C4-2B (cell line): ENCODE data around the gene TRIO.

ENCODE experiments used
- H3K27ac ChIP-seq: fragments of 450-650 bp; 2 replicates; pipeline ENCODE4 v1.5.1; 2017
- CTCF ChIP-seq: fragments of 450-650 bp; conservative IDR thresholded peaks from 2 replicates; pipeline ENCODE4 v1.5.1; 2017; ENCODE audit warnings: mild to moderate bottlenecking
- ZFX ChIP-seq: fragments of 450-650 bp; IDR thresholded peaks from 2 replicates; pipeline ENCODE4 v1.6.1; 2017

TRIO gene

DNA sequence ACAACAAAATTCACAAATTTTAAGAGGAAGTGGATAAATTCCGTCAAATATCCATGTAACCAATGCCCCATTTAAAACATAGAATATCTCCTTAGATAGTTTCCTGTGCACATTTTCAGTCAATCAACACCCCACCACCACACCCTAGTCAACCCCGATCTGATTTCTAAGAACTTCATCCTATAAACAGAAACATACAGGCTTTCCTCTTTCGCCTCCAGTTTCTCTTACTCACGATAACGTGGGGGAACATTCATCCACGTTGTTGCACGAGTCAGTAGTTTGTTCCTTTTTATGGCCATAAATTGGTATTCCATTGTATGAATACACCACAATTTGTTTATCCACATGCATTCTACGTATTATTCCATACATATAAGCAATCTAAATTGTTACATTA lies 35.6 kb upstream of the TRIO start:
- H3K27ac ChIP-seq: no peak overlapping the region

GRCh38 chr5:14108170-14108996 lies 34.8 kb upstream of the TRIO start:
- TF ChIP-seq ZFX: no peak
- peak; percentile 54 for TF ChIP-seq CTCF
- no peak overlapping the region for H3K27ac ChIP-seq

More for the DNA sequence above, 35.6 kb upstream of the TRIO start:
- no peak for TF ChIP-seq ZFX
- no peak for TF ChIP-seq CTCF

DNA sequence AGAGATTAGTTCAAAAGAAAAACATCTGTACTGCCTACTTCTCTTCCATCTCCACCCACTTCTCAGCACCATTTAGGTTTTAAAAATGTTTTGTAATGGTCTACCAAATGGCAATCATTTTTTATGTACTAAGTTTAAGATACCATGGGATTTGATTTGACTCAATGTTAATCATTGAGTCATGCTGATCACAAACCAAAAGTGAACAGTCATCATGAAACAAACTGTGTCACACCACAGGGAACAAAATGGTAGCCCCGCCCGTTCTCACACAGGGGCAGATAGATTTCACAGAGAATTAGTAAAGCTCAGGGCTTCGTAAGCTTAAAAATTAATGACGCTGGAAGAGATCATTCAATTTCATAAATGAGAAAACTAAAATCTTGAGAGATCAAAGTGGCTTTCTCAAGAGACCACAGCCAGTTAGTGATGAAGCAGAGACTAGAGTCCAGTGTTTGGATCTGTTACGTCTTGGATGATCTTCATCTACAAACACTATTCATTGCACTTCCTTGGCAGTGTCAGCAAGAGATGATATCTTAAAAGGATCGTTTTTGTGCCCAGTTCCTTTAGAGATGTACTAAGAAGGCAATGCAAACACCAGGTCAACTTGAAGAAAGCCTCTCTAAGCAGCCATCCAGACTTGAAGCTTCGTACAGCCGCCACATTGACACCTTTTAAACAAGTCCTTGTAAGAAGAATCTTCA lies 33.9 kb upstream of the TRIO start:
- TF ChIP-seq CTCF (no peak), ZFX (no peak)
- H3K27ac ChIP-seq: no peak overlapping the region

- TF ChIP-seq CTCF (no peak), ZFX (no peak)
- no peak overlapping the region for H3K27ac ChIP-seq
Measured at GRCh38 chr5:14109771-14110170, 33.4 kb upstream of the TRIO start.

DNA sequence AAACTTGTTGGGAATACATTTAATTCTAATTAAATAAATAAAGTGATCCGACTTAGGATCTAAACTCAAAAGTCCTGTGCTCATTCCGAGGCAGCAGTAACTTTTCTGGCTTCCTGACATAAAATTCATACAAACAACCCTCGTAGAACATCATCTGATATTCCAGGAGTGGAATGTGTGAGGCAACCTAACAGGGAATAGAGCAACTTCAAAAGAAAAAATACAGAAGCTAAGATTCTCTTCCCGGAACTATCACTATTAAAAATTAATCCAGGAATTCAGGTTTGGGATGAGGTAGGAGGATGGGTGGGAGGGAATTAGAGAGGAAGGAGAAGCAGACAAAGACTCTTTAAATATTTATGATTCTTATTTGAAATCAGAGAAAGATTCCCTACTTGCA lies 32.9 kb upstream of the TRIO start:
- TF ChIP-seq ZFX (no peak), CTCF (no peak)
- H3K27ac ChIP-seq: no peak overlapping the region

DNA sequence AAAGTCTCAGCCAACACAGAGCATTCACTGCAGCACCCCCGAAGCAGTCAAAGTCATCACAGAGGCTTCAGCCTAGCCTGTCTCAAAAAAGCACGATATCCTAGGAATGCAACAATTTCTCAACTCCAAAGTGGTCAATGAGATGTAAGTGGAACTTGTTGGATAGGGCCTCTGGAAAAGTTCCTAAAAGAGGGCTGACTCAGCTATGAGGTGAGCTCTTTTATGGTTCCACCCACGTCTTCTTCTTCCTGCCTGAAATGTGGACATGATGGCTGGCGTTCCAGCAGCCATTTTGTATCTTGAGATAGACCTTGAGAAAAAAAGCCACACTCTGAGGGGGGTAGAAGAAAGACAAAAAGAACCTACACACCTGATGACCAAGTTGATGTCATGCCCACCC lies 32.5 kb upstream of the TRIO start:
- H3K27ac ChIP-seq: no peak overlapping the region
- TF ChIP-seq ZFX: no peak
- TF ChIP-seq CTCF: no peak

DNA sequence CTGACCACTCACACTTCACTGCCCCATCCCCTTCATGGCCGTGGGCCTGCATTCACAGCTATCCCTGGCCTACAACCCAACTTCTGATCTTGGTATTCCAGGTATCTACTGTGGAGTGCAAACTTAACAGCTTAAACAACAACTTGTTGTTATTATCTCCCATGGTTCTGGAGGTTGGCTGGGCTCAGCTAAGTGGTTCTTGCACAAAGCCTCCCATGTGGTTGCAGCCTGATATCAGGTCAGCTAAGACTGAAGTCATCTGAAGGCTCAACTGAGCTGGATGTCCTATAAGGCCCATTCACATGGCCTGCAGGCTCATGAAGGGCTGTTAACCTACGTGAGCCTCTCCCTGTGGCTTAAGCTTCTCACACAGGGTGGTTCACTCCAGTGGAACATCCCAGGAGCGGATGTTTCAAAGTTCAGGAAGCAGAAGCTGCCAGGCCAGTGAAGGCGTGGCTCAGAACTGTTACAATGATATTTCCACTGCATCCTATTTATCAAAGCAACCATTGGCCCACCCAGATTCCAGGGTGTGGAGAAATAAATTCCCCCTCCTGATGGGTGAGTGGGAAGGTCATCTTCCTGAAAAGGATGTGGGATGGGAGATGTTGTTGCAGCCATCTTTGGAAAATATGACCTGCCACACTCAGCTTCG lies 30.0 kb upstream of the TRIO start:
- TF ChIP-seq CTCF (no peak), ZFX (no peak)
- no peak overlapping the region for H3K27ac ChIP-seq
